Measurements from ENCODE around the gene TUBB1. TPM values are rescaled to one million over a fixed set of nuclear protein-coding genes. Genes with fewer than 3 reads are reported as not detected.

TUBB1 gene
- total RNA-seq, 1 donor = not detected

GRCh38 chr20:59022754-59023153 is 3.5 kb downstream of the TUBB1 start:
- DNase-seq (ENCODE audit: low read depth) = no peak
- TF ChIP-seq, protein P1, sequence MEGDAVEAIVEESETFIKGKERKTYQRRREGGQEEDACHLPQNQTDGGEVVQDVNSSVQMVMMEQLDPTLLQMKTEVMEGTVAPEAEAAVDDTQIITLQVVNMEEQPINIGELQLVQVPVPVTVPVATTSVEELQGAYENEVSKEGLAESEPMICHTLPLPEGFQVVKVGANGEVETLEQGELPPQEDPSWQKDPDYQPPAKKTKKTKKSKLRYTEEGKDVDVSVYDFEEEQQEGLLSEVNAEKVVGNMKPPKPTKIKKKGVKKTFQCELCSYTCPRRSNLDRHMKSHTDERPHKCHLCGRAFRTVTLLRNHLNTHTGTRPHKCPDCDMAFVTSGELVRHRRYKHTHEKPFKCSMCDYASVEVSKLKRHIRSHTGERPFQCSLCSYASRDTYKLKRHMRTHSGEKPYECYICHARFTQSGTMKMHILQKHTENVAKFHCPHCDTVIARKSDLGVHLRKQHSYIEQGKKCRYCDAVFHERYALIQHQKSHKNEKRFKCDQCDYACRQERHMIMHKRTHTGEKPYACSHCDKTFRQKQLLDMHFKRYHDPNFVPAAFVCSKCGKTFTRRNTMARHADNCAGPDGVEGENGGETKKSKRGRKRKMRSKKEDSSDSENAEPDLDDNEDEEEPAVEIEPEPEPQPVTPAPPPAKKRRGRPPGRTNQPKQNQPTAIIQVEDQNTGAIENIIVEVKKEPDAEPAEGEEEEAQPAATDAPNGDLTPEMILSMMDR (IDR thresholded peaks at IDR 0.05; ENCODE audit: insufficient read depth, low read depth, low read length) = no peak
- H3K4me3 ChIP-seq (ENCODE audit: low read depth, low read length) = no peak overlapping the region

GRCh38 chr20:59023616-59024015 is 4.4 kb downstream of the TUBB1 start:
- TF ChIP-seq, protein P1 (IDR thresholded peaks at IDR 0.05; ENCODE audit: insufficient read depth, low read depth, low read length) = no peak
- no peak overlapping the region for H3K4me3 ChIP-seq (ENCODE audit: low read depth, low read length)
- DNase-seq (ENCODE audit: low read depth) = no peak

DNA sequence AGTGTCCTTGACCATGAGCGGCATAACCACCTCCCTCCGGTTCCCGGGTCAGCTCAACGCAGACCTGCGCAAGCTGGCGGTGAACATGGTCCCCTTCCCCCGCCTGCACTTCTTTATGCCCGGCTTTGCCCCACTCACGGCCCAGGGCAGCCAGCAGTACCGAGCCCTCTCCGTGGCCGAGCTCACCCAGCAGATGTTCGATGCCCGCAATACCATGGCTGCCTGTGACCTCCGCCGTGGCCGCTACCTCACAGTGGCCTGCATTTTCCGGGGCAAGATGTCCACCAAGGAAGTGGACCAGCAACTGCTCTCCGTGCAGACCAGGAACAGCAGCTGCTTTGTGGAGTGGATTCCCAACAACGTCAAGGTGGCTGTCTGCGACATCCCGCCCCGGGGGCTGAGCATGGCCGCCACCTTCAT is 4.9 kb downstream of the TUBB1 start:
- H3K4me3 ChIP-seq (ENCODE audit: low read depth, low read length) = no peak overlapping the region
- TF ChIP-seq, protein P1 (IDR thresholded peaks at IDR 0.05; ENCODE audit: insufficient read depth, low read depth, low read length) = no peak
- no peak for DNase-seq (ENCODE audit: low read depth)

GRCh38 chr20:59025086-59025485 is 5.9 kb downstream of the TUBB1 start:
- TF ChIP-seq, protein P1 (IDR thresholded peaks at IDR 0.05; ENCODE audit: insufficient read depth, low read depth, low read length) = no peak
- DNase-seq (ENCODE audit: low read depth) = no peak
- H3K4me3 ChIP-seq (ENCODE audit: low read depth, low read length) = no peak overlapping the region

DNA sequence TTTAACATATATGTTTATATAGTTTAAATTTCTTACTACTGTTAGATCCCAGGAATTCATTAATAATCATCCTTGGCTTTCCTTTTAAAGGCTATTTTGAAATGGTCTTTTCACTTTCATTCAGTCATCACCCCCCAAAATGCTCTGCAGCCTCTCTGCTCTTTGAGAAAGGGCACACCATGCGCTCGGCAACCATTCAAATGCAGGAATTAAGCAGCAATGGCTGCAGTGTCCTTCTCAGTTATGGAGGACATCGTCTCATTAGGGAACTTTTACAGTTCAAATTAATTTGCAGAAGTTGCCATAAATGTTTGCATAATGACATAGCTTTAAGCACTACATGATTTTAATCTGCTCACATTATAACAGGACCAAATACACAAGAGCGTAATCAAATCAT is 6.3 kb downstream of the TUBB1 start:
- no peak overlapping the region for H3K4me3 ChIP-seq (ENCODE audit: low read depth, low read length)
- DNase-seq (ENCODE audit: low read depth) = no peak
- TF ChIP-seq, protein P1 (IDR thresholded peaks at IDR 0.05; ENCODE audit: insufficient read depth, low read depth, low read length) = no peak

- TF ChIP-seq, protein P1 (IDR thresholded peaks at IDR 0.05; ENCODE audit: insufficient read depth, low read depth, low read length) = no peak
- DNase-seq (ENCODE audit: low read depth) = no peak
- H3K4me3 ChIP-seq (ENCODE audit: low read depth, low read length) = no peak overlapping the region
Observed at GRCh38 chr20:59026904-59027740, 7.9 kb downstream of the TUBB1 start.

Measured in fibroblast of villous mesenchyme (primary cell).